WTC11 (cell line): Measurements from ENCODE around the gene GFOD1.

ENCODE experiments used
- CREB1 ChIP-seq: sonication (generic); formaldehyde crosslinking; IDR thresholded peaks from 2 replicates; pipeline ENCODE4 v1.8.0; 2023; ENCODE audit warnings: mild to moderate bottlenecking, missing genetic modification reagents
- FOXK1 ChIP-seq: sonication (generic); formaldehyde crosslinking; IDR thresholded peaks from 2 replicates; pipeline ENCODE4 v1.8.0; 2022; ENCODE audit warnings: mild to moderate bottlenecking, moderate library complexity, missing genetic modification reagents
- NFYB ChIP-seq: sonication (generic); formaldehyde crosslinking; conservative IDR thresholded peaks from 2 replicates; pipeline ENCODE4 v1.8.0; 2022; ENCODE audit warnings: low read depth, missing genetic modification reagents
- NR2C2 ChIP-seq: sonication (generic); formaldehyde crosslinking; IDR thresholded peaks from 2 replicates; pipeline ENCODE4 v1.8.0; 2022; ENCODE audit warnings: mild to moderate bottlenecking, missing genetic modification reagents
- PRDM15 ChIP-seq: sonication (generic); formaldehyde crosslinking; IDR thresholded peaks from 2 replicates; pipeline ENCODE4 v1.8.0; 2022; ENCODE audit warnings: missing genetic modification reagents
- TCF7 ChIP-seq: sonication (generic); formaldehyde crosslinking; IDR thresholded peaks from 2 replicates; pipeline ENCODE4 v1.8.0; 2022; ENCODE audit warnings: mild to moderate bottlenecking, low read depth, missing genetic modification reagents, moderate library complexity
- TEAD4 ChIP-seq: sonication (generic); formaldehyde crosslinking; IDR thresholded peaks from 2 replicates; pipeline ENCODE4 v1.8.0; 2022; ENCODE audit warnings: mild to moderate bottlenecking, missing genetic modification reagents
- USF2 ChIP-seq: sonication (generic); formaldehyde crosslinking; IDR thresholded peaks from 2 replicates; pipeline ENCODE4 v1.8.1; 2023; ENCODE audit warnings: mild to moderate bottlenecking, missing genetic modification reagents, moderate library complexity
- ZNF232 ChIP-seq: sonication (generic); formaldehyde crosslinking; IDR thresholded peaks from 2 replicates; pipeline ENCODE4 v1.8.0; 2022; ENCODE audit warnings: mild to moderate bottlenecking, missing genetic modification reagents
- ZNF423 ChIP-seq: fragments of 250-450 bp; sonication (Bioruptor Pico); IDR thresholded peaks from 2 replicates; pipeline ENCODE4 v2.1.2; 2022; ENCODE audit warnings: mild to moderate bottlenecking, moderate library complexity
- TF ChIP-seq, protein P1 (sequence below): fragments of 200-600 bp; IDR thresholded peaks from 2 replicates; pipeline ENCODE4 v1.8.0; 2022; ENCODE audit warnings: antibody characterized with exemption
- TF ChIP-seq, protein P2 (sequence below): sonication (generic); formaldehyde crosslinking; IDR thresholded peaks from 2 replicates; pipeline ENCODE4 v1.8.0; 2022; ENCODE audit warnings: mild to moderate bottlenecking, missing genetic modification reagents
- TF ChIP-seq, protein P3 (sequence below): sonication (generic); formaldehyde crosslinking; IDR thresholded peaks from 2 replicates; pipeline ENCODE4 v1.8.0; 2023; ENCODE audit warnings: mild to moderate bottlenecking, missing genetic modification reagents
- TF ChIP-seq, protein P4 (sequence below): sonication (generic); formaldehyde crosslinking; IDR thresholded peaks from 2 replicates; pipeline ENCODE4 v1.8.1; 2022; ENCODE audit warnings: low read depth, missing genetic modification reagents, borderline replicate concordance

GRCh38 chr6:13415283-13415682 lies 72.1 kb downstream of the GFOD1 start:
- TF ChIP-seq, protein P1, sequence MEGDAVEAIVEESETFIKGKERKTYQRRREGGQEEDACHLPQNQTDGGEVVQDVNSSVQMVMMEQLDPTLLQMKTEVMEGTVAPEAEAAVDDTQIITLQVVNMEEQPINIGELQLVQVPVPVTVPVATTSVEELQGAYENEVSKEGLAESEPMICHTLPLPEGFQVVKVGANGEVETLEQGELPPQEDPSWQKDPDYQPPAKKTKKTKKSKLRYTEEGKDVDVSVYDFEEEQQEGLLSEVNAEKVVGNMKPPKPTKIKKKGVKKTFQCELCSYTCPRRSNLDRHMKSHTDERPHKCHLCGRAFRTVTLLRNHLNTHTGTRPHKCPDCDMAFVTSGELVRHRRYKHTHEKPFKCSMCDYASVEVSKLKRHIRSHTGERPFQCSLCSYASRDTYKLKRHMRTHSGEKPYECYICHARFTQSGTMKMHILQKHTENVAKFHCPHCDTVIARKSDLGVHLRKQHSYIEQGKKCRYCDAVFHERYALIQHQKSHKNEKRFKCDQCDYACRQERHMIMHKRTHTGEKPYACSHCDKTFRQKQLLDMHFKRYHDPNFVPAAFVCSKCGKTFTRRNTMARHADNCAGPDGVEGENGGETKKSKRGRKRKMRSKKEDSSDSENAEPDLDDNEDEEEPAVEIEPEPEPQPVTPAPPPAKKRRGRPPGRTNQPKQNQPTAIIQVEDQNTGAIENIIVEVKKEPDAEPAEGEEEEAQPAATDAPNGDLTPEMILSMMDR, result no peak
- TF ChIP-seq, protein P2, sequence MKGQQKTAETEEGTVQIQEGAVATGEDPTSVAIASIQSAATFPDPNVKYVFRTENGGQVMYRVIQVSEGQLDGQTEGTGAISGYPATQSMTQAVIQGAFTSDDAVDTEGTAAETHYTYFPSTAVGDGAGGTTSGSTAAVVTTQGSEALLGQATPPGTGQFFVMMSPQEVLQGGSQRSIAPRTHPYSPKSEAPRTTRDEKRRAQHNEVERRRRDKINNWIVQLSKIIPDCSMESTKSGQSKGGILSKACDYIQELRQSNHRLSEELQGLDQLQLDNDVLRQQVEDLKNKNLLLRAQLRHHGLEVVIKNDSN (CRISPR knock-in tag), result no peak
- TF ChIP-seq NR2C2 (CRISPR knock-in tag), result no peak
- no peak for TF ChIP-seq ZNF232 (CRISPR knock-in tag)
- no peak for TF ChIP-seq FOXK1 (CRISPR knock-in tag)
- TF ChIP-seq, protein P3, sequence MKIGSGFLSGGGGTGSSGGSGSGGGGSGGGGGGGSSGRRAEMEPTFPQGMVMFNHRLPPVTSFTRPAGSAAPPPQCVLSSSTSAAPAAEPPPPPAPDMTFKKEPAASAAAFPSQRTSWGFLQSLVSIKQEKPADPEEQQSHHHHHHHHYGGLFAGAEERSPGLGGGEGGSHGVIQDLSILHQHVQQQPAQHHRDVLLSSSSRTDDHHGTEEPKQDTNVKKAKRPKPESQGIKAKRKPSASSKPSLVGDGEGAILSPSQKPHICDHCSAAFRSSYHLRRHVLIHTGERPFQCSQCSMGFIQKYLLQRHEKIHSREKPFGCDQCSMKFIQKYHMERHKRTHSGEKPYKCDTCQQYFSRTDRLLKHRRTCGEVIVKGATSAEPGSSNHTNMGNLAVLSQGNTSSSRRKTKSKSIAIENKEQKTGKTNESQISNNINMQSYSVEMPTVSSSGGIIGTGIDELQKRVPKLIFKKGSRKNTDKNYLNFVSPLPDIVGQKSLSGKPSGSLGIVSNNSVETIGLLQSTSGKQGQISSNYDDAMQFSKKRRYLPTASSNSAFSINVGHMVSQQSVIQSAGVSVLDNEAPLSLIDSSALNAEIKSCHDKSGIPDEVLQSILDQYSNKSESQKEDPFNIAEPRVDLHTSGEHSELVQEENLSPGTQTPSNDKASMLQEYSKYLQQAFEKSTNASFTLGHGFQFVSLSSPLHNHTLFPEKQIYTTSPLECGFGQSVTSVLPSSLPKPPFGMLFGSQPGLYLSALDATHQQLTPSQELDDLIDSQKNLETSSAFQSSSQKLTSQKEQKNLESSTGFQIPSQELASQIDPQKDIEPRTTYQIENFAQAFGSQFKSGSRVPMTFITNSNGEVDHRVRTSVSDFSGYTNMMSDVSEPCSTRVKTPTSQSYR (CRISPR knock-in tag), result no peak
- no peak for TF ChIP-seq NFYB (CRISPR knock-in tag)
- TF ChIP-seq CREB1 (CRISPR knock-in tag), result no peak
- no peak for TF ChIP-seq USF2 (CRISPR knock-in tag)
- TF ChIP-seq, protein P4, sequence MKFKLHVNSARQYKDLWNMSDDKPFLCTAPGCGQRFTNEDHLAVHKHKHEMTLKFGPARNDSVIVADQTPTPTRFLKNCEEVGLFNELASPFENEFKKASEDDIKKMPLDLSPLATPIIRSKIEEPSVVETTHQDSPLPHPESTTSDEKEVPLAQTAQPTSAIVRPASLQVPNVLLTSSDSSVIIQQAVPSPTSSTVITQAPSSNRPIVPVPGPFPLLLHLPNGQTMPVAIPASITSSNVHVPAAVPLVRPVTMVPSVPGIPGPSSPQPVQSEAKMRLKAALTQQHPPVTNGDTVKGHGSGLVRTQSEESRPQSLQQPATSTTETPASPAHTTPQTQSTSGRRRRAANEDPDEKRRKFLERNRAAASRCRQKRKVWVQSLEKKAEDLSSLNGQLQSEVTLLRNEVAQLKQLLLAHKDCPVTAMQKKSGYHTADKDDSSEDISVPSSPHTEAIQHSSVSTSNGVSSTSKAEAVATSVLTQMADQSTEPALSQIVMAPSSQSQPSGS (CRISPR knock-in tag), result no peak
- TF ChIP-seq TEAD4 (CRISPR knock-in tag), result no peak
- TF ChIP-seq PRDM15, result no peak
- no peak for TF ChIP-seq TCF7
- TF ChIP-seq ZNF423 (CRISPR knock-in tag), result no peak
